HG03354 (cell line): ENCODE measurements around the gene OPRD1.
"Not testable (repeated sequence)": the region's sequence is repeated elsewhere in the genome, so short reads cannot be mapped to it uniquely, and the experiment has no call there.

ENCODE experiments used
- ATAC-seq: cut with Tn5 transposase; IDR thresholded peaks from one replicate; pipeline ENCODE4 v1.9.1; 2021; ENCODE audit warnings: mild to moderate bottlenecking; ENCODE audit not compliant: unreplicated experiment, poor library complexity, severe bottlenecking

The OPRD1 gene

DNA sequence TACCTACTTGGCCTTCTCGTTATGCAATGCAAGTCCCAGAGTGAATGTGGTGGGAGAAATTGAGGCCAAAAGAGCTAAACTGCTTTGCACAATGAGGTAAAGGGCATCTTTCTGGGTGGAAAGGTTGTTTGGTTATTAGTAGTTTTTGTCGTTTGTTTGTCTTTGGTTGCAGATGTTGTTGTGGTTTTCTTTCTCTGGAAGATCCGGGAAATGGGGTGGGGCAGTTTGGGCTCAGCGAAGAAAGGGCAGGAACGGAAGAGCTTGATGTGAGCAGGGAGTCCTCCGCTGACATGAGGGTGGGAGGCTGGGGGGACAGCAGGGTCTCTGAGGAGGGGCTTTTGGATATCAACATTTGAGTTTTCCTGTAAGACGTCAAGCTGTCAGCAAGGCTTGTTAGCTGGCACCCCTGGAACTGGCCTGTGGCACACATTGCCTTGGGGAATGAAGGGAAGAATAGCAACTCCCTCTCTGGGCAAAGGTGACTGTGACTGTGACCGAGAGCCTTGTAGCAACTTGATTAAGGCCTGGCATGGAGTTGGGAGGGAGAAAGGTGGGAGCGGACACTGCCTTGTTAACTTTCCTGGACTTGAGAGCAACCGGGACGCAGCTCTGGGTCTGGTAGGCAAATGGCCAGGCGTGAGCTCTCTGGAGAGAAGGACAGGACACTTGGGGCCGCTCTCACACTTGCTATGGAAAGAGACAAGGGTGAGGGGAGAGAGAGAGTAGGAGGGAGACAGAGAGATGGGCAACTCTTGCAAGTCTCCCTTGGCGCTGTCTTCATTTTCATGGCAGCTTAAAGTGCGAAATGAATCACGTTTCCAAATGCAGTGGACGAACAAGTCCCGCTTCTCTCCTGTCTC, 15.4 kb upstream of the OPRD1 start:
- ATAC-seq: no peak

DNA sequence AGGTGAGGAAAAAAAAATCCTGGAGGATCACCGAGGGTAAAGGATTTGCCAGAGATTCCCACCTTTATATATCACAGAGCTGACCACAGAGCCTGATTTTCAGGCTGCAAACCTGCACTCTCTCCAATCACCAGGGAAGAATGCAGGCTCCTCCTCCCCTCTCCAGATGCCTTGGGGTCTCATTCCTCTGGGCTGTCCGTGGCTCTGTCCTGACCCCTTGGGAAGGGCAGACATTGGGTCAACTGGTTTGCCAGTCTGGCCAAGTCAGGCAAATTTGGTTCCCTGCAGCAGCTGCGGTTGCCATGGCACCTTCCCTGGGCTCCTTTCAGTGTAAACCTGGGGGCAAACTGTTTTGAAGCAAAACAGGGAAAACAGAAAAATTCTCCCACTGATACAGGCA, 11.6 kb upstream of the OPRD1 start:
- ATAC-seq: no peak

DNA sequence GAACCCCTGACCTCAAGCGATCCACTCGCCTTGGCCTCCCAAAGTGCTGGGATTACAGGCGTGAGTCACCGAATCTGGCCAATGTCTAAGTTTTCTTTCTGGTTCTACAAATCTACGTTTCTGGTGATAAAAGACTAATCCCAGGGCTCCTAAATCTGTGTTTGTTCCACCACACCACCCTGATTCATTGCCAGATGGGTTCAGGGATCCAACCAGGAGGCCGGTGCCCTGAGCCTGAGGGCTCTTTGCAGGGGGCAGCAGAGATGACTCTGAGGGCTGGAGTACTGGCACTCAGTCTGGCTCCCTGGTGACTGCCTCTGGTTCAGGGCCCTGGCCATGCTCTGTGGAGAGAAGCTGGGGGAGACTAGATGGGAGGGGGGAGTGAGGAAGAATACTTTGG, 10.5 kb upstream of the OPRD1 start:
- no peak for ATAC-seq

DNA sequence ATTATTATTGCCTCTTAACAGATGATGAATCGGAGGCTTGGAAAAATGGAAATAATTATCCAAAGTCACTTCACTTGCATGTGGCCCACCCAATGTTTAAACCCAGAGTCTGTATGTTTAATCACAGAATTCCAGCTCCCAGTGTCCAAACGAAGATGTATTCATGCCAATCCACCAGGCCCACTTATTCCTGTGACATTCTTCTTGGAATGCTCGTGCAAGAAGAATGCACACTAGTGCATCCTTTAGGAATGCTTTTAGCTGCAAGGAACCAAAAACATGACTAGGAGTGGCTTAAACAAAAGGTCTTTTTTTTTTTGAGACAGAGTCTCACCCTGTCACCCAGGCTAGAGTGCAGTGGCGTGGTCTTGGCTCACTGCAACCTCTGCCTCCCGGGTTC, 8.9 kb upstream of the OPRD1 start:
- no peak for ATAC-seq

DNA sequence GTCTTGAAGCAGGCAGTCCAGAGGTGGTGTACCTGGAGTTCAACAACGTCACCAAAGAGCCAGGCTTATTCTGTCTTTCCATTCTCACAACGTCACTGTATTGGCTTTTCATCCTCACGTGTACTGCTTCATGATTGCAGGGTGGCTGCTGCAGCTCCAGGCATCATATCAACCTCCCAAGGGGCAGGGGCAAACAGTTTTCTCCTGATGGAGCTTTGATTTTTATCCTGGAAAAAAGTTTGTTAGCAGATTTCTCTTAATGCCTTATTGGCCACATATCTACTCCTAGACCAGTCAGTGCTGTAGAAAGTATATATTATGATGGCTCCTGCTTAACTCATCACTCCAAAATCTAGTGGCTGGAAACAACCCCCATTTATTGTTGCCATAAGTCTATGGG, 8.3 kb upstream of the OPRD1 start:
- ATAC-seq: no peak

DNA sequence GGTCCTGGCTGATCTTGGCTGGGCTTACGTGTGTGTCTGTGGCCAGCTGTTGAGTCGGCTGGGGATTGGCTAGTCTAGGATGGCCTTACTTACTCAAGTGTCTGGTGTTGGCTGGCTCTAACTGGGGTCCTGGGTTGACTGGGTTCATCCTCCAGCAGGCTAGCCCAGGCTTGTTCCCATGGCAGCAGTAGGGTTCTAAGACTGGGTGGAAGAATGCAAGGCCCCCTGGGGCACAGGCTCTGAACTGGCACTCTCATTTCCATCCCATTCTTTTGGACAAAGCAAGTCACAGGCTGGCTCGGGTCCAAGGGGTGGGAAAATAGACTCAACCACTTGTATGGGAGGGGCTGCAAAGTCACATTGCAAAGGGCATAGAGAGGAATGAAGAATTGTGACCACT, 7.9 kb upstream of the OPRD1 start:
- ATAC-seq: no peak

DNA sequence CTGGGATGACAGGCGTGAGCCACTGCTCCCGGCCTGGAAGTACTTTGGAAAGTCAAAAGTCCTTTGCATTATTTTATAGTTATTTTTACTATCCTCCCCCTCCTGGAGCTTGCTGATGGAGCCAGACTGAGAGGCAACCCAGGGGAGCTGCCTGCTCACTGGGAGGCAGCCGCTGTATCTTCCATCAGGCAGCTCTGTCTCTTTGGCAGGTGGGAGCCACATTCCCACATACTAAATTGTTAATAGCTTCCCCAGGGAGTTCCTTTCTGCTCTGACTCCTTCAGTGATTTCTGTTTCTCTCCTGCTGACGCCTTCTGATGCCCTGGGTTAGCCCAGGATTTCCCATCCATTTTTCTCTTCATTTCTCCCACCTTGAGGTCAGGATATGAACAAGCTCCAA, 4.9 kb upstream of the OPRD1 start:
- ATAC-seq: no peak

DNA sequence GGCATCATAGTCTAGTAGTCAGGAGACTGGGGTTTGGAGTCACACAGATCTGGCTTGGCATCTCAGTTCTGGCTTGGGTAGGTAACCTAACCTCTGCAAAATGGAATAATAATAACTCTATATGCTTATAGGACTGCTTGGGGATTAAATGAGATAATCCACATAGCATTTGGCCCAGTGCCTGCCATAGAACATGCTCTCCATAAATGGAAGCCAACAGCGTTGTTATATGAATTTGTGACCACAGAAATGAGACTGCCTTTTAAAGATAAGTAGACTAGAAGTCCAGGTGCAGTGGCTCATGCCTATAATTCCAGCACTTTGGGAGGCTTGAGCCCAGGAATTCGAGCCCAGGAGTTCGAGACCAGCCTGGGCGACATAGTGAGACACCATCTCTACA, 4.0 kb upstream of the OPRD1 start:
- ATAC-seq: no peak

DNA sequence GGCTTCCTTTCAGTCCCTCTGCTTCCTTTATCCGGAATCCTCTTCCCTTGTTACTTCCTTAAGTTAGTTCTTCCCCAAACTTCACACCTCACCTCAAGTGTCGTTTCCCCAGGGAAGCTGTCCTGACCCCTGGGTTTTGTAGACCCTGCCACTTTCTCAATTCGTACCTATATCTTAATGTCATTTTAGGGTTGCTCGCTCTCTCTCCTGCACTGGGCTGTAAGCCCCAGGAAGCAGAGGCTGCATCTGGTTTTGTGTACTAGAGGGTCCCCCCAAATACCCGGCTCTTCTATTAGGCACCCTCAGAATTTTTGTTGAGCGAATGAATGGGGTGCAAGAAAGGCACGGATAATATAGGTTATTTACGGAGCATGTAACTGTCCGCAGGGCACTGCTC, 603 bp upstream of the OPRD1 start:
- no peak for ATAC-seq

DNA sequence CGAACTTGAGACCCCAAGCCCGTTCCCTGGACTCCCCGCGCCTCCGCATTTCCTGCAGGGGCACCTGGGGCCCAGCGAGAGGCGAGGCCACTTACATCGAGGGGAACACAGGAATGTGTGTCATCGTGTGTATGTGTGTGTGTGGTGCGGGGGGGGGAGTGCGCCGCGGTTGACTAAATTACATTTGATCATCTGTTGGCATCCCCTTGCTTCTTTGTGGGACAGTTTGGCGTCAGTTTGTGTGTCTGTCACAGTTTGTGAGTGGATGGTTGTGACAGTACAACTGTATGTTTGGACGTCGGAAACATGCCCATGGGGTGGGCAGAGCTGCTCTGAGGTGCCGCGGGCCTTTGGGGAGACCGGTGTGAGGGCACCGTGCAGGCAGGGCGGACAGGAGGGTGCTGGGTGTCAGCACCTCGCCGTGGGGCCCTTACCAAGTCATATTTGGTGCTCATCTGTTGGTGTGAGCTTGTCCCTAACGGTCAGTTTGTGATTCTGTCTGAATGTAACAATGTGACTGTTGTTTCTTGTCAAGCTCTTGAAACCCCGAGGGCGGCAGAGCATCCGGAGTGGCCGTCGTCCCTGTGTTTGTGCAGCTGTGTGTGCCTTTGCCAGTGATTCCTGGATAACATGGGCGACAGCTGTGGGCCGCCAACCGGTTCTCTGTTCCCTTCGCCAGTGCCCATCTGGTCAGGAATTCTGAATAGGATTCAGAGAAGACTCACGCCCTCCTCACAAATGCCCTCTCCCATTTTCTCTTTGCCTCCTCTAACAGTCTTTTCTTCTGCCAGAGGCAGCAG, 899 bp downstream of the OPRD1 start:
- ATAC-seq: no peak

DNA sequence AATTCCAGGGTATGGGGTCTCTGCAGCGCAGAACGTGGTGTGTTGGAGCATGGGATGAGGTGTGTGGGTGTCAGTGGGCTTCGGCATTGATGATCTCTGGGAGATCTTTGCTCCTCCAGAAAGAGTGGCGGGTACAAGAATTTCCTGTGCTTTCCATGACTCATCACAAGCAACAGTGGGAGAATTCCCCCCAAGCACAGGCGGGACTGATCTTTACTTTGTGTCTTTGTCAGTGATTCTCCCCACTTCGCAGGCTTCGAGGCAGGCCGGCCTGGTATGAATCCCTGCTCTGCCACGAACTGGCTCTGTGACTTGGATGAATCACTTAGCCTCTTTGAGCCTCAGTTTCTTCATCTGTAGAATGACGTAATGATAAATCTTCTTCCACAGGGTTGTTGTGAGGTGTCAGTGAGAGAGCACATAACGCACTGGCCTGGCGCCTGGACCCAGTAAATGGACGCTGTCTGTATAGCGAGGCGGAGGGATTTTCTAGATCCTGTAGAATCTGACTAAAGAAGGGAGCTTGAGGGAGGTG, 2.0 kb downstream of the OPRD1 start:
- no peak for ATAC-seq

DNA sequence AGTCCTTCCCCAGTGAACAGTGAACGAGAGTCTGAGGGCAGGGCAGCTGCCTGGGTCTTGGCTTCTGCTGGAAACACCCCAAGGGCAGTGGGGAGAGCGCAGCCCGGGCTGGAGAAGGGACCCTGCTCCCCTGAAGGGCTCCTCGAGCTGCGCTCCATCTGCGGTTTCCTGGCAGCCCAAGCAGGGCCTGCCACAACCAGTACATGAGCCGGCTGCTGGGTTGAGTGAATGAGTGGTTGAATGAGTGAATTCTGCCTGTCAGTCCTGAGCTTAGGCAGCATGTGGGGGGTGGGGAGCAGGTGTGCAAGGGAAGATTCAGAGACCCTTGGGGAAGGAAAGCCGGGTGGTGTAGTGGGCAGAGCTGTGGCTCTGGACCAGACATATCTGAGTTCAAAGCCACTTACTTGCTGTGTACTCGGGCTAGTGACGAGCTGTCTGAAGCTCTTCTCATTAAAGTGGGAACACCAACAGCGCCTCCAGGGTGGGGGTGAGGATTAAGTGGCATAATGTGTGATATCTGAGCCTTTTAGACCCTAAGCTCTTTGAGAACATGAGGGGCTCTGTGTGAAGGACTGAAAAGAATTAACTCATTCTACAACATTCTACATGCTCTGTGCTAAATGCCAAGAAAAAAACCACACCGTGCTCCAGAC, 3.7 kb downstream of the OPRD1 start:
- ATAC-seq: no peak

DNA sequence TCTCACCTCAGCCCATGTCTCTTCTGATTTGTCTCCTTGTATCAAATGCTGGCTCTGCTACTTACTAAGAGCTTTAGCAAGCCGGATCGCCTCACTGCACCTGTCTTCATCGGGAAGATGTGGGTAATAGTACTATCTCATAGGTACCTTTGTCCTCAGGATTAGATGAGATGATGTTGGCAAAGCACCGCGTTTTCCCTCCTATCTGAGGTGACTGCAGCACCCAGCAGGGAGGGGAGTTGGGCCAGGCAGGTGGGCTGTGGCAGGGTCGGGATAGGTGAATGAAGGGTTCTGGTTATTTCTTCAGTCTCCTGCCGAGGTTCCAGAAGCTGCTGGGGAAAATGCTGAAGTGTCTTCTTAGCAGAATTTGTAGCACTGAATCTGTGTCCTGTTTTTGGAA, 5.2 kb downstream of the OPRD1 start:
- ATAC-seq: no peak

DNA sequence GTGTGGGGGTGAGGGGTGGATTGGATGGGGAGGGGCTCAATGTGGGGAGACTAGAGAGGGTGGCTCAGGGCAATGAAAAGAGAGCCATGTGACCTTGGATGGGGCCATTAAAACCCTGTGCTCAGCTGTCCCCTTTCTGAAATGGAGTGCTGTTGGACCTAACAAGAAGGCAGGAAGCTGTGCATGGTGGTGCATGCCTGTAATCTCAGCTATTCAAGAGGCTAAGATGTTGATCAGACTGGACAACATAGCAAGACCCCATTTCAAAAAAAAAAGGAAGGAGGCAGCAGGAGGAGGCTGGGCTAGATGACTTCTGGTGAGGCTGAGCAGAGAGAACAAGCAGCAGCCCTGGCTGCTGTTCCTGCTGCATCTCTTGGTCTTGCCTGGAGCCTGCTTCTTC, 7.0 kb downstream of the OPRD1 start:
- no peak for ATAC-seq

DNA sequence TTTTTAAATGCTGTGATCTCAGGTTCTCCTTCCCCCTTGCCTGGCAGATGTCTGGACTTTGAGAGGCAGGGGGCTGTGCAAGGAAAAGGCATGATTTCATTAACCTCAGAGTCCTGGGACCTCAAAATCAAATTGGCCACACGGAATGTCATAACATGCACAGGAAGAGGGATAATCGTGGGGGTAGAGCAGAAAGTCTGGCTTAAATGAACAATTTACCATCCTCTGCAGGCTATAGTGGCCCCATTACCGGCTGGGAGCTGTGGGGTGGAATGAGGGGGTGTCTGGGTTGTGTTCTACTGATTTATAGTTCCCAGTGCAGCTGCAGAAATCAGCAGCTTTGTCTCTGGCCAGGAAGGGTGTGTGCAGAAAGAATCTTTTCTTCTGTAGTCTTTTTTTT, 10.8 kb downstream of the OPRD1 start:
- ATAC-seq: no peak

DNA sequence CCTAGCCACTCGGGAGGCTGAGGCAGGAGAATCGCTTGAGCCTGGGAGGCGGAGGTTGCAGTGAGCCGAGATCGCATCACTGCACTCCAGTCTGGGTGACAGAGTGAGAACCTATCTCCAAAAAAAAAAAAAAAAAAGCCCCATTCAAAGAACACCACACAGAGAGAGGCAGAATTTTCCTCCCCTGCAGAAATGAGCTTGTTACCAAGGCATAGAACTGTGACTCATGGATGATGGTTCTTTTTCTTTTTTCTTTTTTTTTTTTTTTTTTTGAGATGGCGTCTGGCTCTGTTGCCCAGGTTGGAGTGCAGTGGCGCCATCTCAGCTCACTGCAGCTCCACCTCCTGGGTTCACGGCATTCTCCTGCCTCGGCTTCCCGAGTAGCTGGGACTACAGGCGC, 12.1 kb downstream of the OPRD1 start:
- not testable (repeated sequence) for ATAC-seq

DNA sequence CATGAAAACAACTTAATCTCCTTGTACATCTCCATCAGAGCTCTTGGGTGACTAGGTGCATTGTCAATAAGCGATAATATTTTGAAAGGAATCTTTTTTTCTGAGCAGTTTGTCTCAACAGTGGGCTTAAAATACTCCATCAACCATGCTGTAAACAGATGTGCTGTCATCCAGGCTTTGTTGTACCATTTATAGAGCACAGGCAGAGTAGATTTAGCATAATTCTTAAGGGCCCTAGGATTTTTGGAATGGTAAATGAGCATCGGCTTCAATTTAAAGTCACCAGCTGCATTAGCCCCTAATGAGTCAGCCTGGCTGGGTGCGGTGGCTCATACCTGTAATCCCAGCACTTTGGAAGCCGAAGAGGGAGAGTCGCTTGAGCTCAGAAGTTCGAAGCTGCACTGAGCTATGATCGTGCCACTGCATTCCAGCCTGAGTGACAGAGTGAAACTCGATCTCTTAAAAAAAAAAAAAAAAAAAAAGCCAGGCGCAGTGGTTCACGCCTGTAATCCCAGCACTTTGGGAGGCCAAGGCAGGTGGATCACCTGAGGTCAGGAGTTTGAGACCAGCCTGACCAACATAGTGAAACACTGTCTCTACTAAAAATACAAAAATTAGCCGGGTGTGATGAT, 16.4 kb downstream of the OPRD1 start:
- not testable (repeated sequence) for ATAC-seq

DNA sequence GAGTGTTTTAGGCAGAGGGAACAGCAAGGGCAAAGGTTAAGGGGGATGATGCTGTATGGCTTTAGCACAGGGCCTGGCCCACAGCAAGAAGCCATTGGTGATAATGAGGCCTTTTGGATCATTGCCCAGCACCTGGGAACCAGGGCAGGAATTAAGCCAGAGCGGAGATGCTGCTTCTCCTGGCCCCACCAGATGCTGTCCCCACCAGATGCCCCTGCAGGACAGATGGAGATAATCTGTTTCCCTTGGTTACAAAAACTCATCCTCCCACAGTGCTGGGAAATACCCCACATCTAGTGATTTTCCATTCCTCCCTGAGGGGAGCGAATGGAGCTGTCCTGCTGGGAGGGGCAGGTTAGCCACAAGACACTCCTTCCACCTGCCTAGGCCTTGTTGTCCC, 18.8 kb downstream of the OPRD1 start:
- ATAC-seq: no peak

DNA sequence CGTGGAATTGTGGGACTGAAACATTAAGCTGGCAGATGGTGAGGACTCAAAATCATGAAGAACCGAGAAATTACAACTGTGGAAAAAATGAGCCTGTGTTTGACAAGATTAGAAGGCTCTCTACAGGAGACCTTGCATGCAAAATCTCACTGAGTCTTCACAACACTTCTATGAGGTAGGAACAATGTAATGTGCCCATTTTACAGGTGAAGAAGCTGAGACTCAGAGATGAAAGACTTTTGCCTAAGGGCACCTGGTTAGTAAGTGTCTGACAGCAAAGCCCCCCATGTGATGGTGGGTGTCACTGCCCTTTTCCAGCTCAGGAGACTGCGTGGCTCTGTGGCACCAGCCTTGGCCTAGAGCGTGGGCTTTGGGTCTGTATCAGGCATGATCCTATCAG, 21.0 kb downstream of the OPRD1 start:
- ATAC-seq: no peak

DNA sequence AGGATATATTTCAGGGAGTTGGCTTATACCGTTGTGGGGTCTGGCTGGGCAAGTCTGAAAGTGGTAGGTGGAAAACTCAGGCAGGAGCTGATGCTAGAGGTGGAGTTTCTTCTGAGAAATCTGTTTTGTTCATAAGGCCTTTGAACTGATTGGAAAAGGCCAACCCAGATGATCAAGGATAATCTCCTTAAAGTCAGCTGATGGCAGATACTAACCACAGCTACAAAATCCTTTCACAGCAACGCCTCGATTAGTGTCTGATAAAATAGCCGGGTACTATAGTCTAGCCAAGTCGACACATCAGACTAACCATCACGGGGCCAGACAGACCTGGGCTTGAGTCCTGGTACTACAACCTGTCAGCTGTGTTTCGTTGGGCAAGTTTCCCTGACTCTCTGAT, 21.4 kb downstream of the OPRD1 start:
- no peak for ATAC-seq
